Cardiac muscle cell (in vitro differentiated cells and primary cell): ENCODE results near the gene P2RX6. TPM values are rescaled to one million over a fixed set of nuclear protein-coding genes. Genes with fewer than 3 reads are reported as not detected.

Experiments
- DNase-seq, 2 donors: peaks; one replicate each; pipeline versions ENCODE4 v3.0.0 to v3.0.0-alpha.2; 2010 to 2017; ENCODE audit warnings: low read depth in 1 of 2, low spot score in 1 of 2
- H3K27ac ChIP-seq: fragments of 200-600 bp; sonication (generic); 2 replicates; pipeline ENCODE4 v1.5.1; 2016
- H3K27me3 ChIP-seq: fragments of 200-600 bp; sonication (generic); 2 replicates; pipeline ENCODE4 v1.6.0; 2016; ENCODE audit warnings: control low read depth
- H3K36me3 ChIP-seq: fragments of 200-600 bp; sonication (generic); 2 replicates; pipeline ENCODE4 v1.5.1; 2016; ENCODE audit warnings: control low read depth
- H3K4me1 ChIP-seq: fragments of 200-600 bp; sonication (generic); 2 replicates; pipeline ENCODE4 v1.8.1; 2017; ENCODE audit warnings: low read depth, mild to moderate bottlenecking, mixed run types
- H3K4me3 ChIP-seq: fragments of 200-600 bp; sonication (generic); 2 replicates; pipeline ENCODE4 v1.5.1; 2016; ENCODE audit warnings: mild to moderate bottlenecking
- H3K9me3 ChIP-seq: fragments of 200-600 bp; sonication (generic); 2 replicates; pipeline ENCODE4 v1.5.1; 2017; ENCODE audit warnings: low read depth, mild to moderate bottlenecking, control low read depth
- polyA plus RNA-seq: library from polyadenylated mRNA; unstranded; fragments of >200 nt; fragmentation: Nextera tagmentation; extraction: Ambion mirVana; gene quantifications from 2 replicates; pipeline ENCODE4 v1.2.1, GENCODE V29; 2016
- total RNA-seq: library from RNA; depleted of rRNA; stranded (reverse); fragments of >200 nt; gene quantifications from 2 replicates; pipeline ENCODE4 v1.2.3, GENCODE V29; 2016
- TF ChIP-seq, protein P1 (sequence below): IDR thresholded peaks from 2 replicates; pipeline ENCODE4 v1.5.1; 2012; ENCODE audit warnings: low read depth, mild to moderate bottlenecking, low read length

P2RX6 gene
- total and polyA plus RNA-seq, 2 experiments from 2014 or later, result 8.6 to 8.9 TPM

DNA sequence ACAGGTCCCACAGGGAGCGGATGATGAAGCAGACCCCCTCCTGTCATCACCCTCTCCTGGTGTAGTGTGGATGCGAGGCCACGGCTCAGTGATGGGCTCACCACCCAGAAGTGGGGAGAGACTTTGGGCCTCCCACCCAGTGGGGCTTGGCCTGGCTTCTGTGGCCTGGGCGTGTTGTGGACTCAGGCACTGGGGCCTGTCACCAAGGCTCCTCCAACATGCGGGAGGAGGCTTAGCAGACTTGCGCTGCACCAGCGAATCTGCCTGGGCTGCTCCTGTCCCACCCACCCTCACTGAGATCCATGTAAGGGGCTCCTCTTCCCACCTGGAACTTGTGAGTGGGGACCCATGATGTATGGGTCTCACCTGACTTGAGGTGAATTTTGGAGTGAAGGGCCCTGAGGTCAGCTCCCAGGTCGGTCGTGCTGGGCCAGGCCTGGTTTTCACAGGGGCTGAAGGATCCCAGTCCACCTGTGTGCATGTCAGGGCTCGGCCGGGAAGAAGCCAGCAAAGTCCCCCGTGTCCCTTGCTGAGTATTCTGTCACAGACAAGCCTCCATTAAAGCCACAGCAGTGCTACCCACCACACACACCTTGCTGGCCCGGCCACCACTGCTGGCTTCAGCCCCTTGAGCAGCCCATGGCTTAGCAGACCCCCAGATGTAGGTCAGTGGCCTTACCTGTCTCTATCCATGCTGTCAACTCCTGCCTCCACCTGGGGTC lies 17.3 kb upstream of the P2RX6 start:
- H3K9me3 ChIP-seq, result no peaks in the 10 kb centered on the region
- H3K27ac ChIP-seq, result no peak overlapping the region
- peaks cover 10% of the 10 kb centered on the region for H3K36me3 ChIP-seq
- H3K27me3 ChIP-seq, result no peaks in the 10 kb centered on the region
- TF ChIP-seq, protein P1, sequence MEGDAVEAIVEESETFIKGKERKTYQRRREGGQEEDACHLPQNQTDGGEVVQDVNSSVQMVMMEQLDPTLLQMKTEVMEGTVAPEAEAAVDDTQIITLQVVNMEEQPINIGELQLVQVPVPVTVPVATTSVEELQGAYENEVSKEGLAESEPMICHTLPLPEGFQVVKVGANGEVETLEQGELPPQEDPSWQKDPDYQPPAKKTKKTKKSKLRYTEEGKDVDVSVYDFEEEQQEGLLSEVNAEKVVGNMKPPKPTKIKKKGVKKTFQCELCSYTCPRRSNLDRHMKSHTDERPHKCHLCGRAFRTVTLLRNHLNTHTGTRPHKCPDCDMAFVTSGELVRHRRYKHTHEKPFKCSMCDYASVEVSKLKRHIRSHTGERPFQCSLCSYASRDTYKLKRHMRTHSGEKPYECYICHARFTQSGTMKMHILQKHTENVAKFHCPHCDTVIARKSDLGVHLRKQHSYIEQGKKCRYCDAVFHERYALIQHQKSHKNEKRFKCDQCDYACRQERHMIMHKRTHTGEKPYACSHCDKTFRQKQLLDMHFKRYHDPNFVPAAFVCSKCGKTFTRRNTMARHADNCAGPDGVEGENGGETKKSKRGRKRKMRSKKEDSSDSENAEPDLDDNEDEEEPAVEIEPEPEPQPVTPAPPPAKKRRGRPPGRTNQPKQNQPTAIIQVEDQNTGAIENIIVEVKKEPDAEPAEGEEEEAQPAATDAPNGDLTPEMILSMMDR, result no peak
- no peak for DNase-seq
- H3K4me1 ChIP-seq, result peaks cover 9% of the 10 kb centered on the region
- no peak overlapping the region for H3K4me3 ChIP-seq

DNA sequence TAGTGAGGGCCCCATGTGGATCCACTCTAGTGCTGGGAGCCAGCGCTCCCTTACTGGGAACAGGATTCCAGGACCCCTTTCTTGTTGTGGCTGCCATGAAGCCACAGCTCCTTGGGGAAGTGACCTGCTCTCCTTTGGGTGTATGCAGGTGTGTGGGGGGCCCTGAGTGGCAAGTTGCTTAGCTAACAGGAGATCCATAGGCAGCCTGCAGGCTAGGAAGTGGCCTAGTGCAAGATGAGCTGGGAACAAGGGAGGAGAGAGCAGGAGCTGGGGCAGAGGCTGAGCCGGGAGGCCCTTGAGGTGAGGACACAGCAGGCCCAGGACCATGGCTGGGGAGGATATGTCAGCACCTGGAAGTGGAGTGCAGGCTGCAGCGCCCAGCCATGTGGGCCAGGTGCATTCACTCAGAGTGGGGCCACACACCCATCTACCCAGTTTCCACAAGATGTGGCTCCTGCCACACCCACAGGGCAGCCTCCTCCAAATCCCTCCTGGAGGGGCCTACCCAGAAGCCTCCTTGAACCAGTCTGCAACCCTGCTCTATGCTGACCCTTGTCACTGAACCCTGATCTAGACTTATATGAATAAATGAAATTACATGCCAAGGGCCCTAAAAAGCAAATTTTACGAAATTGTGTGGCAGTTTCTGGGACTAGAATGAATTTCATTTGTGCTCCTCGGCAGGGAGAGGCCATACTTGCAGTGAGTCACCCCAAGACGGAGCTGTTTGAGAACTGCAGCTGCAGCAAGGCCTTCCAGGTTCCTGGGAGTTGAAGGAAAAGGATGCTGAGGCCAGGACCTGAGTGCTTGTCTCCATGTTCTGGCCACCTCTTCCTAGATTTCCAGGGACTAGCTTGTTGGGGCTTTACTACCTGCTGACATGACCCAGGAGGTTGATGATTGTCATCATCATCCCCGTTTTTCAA lies 16.3 kb upstream of the P2RX6 start:
- peaks cover 10% of the 10 kb centered on the region for H3K36me3 ChIP-seq
- TF ChIP-seq, protein P1, result no peak
- no peak for DNase-seq
- no peaks in the 10 kb centered on the region for H3K27me3 ChIP-seq
- no peaks in the 10 kb centered on the region for H3K9me3 ChIP-seq
- H3K4me1 ChIP-seq, result peaks cover 19% of the 10 kb centered on the region
- H3K27ac ChIP-seq, result no peak overlapping the region
- no peak overlapping the region for H3K4me3 ChIP-seq

GRCh38 chr22:20999350-21000206 lies 15.4 kb upstream of the P2RX6 start:
- Histone ChIP-seq H3K36me3 (peaks cover 10% of the 10 kb centered on the region), H3K27me3 (no peaks in the 10 kb centered on the region), H3K27ac (no peak overlapping the region), H3K4me1 (peaks cover 19% of the 10 kb centered on the region), H3K9me3 (no peaks in the 10 kb centered on the region), H3K4me3 (no peak overlapping the region)
- TF ChIP-seq, protein P1, result no peak
- DNase-seq, result no peak

- Histone ChIP-seq H3K4me1 (peaks cover 19% of the 10 kb centered on the region), H3K36me3 (peaks cover 10% of the 10 kb centered on the region), H3K27ac (peak overlapping the region; percentile 95), H3K4me3 (peak overlapping the region; percentile 74), H3K27me3 (no peaks in the 10 kb centered on the region), H3K9me3 (no peaks in the 10 kb centered on the region)
- TF ChIP-seq, protein P1, result no peak
- DNase-seq, result peak in 1 of 2 donors; percentile 16
Observed at GRCh38 chr22:21000207-21000986, 14.6 kb upstream of the P2RX6 start.
